HepG2 (cell line): ENCODE measurements around the gene CXCR5. TPM values are rescaled to one million over a fixed set of nuclear protein-coding genes. Genes with fewer than 3 reads are reported as not detected.
A peak's percentile ranks its signal among the peaks of the same experiment; 100 is the strongest.

ENCODE experiments used
- DMAP1 ChIP-seq: IDR thresholded peaks from 2 replicates; pipeline ENCODE4 v1.6.1; 2016
- ISX ChIP-seq: sonication (generic); formaldehyde crosslinking; conservative IDR thresholded peaks from 2 replicates; pipeline ENCODE4 v1.5.0; 2020; ENCODE audit warnings: missing genetic modification reagents
- KDM3A ChIP-seq: IDR thresholded peaks from 2 replicates; pipeline ENCODE4 v1.6.1; 2018; ENCODE audit warnings: low read depth, missing compliant biosample characterization
- KMT2A ChIP-seq: sonication (generic); formaldehyde crosslinking; IDR thresholded peaks from 2 replicates; pipeline ENCODE4 v1.4.0; 2020; ENCODE audit warnings: missing genetic modification reagents
- NBN ChIP-seq: fragments of 450-650 bp; conservative IDR thresholded peaks from 2 replicates; pipeline ENCODE4 v1.6.1; 2017
- NFKB2 ChIP-seq: sonication (generic); formaldehyde crosslinking; IDR thresholded peaks from 2 replicates; pipeline ENCODE4 v1.4.0; 2020; ENCODE audit warnings: missing genetic modification reagents, borderline replicate concordance
- RBAK ChIP-seq: sonication (generic); formaldehyde crosslinking; IDR thresholded peaks from 2 replicates; pipeline ENCODE4 v1.5.1; 2020; ENCODE audit warnings: mild to moderate bottlenecking, missing genetic modification reagents
- RXRA ChIP-seq: sonication (generic); formaldehyde crosslinking; IDR thresholded peaks from 2 replicates; pipeline ENCODE4 v1.5.1; 2020; ENCODE audit warnings: missing genetic modification reagents
- SALL1 ChIP-seq: sonication (generic); formaldehyde crosslinking; IDR thresholded peaks from 2 replicates; pipeline ENCODE4 v1.8.0; 2022; ENCODE audit warnings: mild to moderate bottlenecking, missing genetic modification reagents
- SIN3A ChIP-seq: IDR thresholded peaks from 2 replicates; pipeline ENCODE4 v1.6.1; 2011; ENCODE audit warnings: low read depth, mild to moderate bottlenecking, control low read depth, low read length, borderline replicate concordance
- SKI ChIP-seq: fragments of 450-650 bp; IDR thresholded peaks from one replicate; pipeline ENCODE4 v1.6.1; 2018; ENCODE audit warnings: mild to moderate bottlenecking; ENCODE audit not compliant: partially characterized antibody
- SP4 ChIP-seq: sonication (generic); formaldehyde crosslinking; IDR thresholded peaks from 2 replicates; pipeline ENCODE4 v1.8.1; 2023; ENCODE audit warnings: mild to moderate bottlenecking, missing genetic modification reagents
- STAG1 ChIP-seq: sonication (generic); formaldehyde crosslinking; IDR thresholded peaks from 2 replicates; pipeline ENCODE4 v1.4.0; 2020; ENCODE audit warnings: missing genetic modification reagents
- TCF12 ChIP-seq, 2 experiments: fragments of 450-650 bp in 1 of 2; sonication (generic) in 1 of 2; formaldehyde crosslinking in 1 of 2; IDR thresholded peaks; 2 replicates each; pipeline versions ENCODE4 v1.6.1 to v1.8.0; 2017 to 2022; ENCODE audit warnings: antibody characterized with exemption in 1 of 2, mild to moderate bottlenecking in 1 of 2, missing genetic modification reagents in 1 of 2, moderate library complexity in 1 of 2
- YEATS4 ChIP-seq: sonication (generic); formaldehyde crosslinking; IDR thresholded peaks from 2 replicates; pipeline ENCODE4 v1.4.0; 2020; ENCODE audit warnings: missing genetic modification reagents, borderline replicate concordance
- ZNF136 ChIP-seq: sonication (generic); formaldehyde crosslinking; IDR thresholded peaks from 2 replicates; pipeline ENCODE4 v1.8.1; 2022; ENCODE audit warnings: low read depth, mild to moderate bottlenecking, moderate library complexity, missing genetic modification reagents
- ZNF263 ChIP-seq: sonication (generic); formaldehyde crosslinking; IDR thresholded peaks from 2 replicates; pipeline ENCODE4 v1.4.0; 2020; ENCODE audit warnings: missing genetic modification reagents
- ZNF264 ChIP-seq: sonication (generic); formaldehyde crosslinking; IDR thresholded peaks from 2 replicates; pipeline ENCODE4 v1.4.0; 2020; ENCODE audit warnings: missing genetic modification reagents
- ZNF343 ChIP-seq: sonication (generic); formaldehyde crosslinking; IDR thresholded peaks from 2 replicates; pipeline ENCODE4 v1.4.0; 2020; ENCODE audit warnings: mild to moderate bottlenecking, missing genetic modification reagents
- ZNF441 ChIP-seq: sonication (generic); formaldehyde crosslinking; IDR thresholded peaks from 2 replicates; pipeline ENCODE4 v1.7.0; 2021; ENCODE audit warnings: missing genetic modification reagents, borderline replicate concordance
- ZNF598 ChIP-seq: sonication (generic); formaldehyde crosslinking; IDR thresholded peaks from 2 replicates; pipeline ENCODE4 v1.5.1; 2020; ENCODE audit warnings: mild to moderate bottlenecking, missing genetic modification reagents, borderline replicate concordance
- ZSCAN31 ChIP-seq: sonication (generic); formaldehyde crosslinking; IDR thresholded peaks from 2 replicates; pipeline ENCODE4 v1.5.0; 2020; ENCODE audit warnings: low read depth, mild to moderate bottlenecking, missing genetic modification reagents
- ZSCAN9 ChIP-seq: IDR thresholded peaks from 2 replicates; pipeline ENCODE4 v1.6.1; 2016; ENCODE audit warnings: borderline replicate concordance
- polyA plus RNA-seq, 8 experiments: library from polyadenylated mRNA; depleted of rRNA in 3 of 8; stranded (reverse) in 7 of 8; unstranded in 1 of 8; fragments of >200 nt; fragmentation: Illumina TruSeq in 4 of 8; extraction: Trizol in 4 of 8; gene quantifications; 2 replicates each; pipeline versions ENCODE4 v1.2.1 to v1.2.3, GENCODE V29; 2011 to 2016; ENCODE audit warnings: low read depth in 4 of 8, missing spikeins in 1 of 8, mixed read lengths in 1 of 8; ENCODE audit not compliant: insufficient read depth in 1 of 8
- total RNA-seq, 5 experiments: library from RNA; depleted of rRNA; stranded (reverse); fragments of >200 nt; fragmentation: Illumina TruSeq; extraction: Trizol; gene quantifications; 2 replicates each; pipeline ENCODE4 v1.2.3, GENCODE V29; 2016; ENCODE audit warnings: low read depth in 1 of 5
- TF ChIP-seq, protein P1 (sequence below): sonication (generic); formaldehyde crosslinking; IDR thresholded peaks from 2 replicates; pipeline ENCODE4 v1.9.0; 2021; ENCODE audit warnings: missing genetic modification reagents, mild to moderate bottlenecking, borderline replicate concordance
- TF ChIP-seq, protein P2 (sequence below): IDR thresholded peaks from 2 replicates; pipeline ENCODE4 v1.6.1; 2016; ENCODE audit warnings: low read depth, borderline replicate concordance
- TF ChIP-seq, protein P3 (sequence below): sonication (generic); formaldehyde crosslinking; IDR thresholded peaks from 2 replicates; pipeline ENCODE4 v1.4.0; 2020; ENCODE audit warnings: missing genetic modification reagents

The CXCR5 gene
- total and polyA plus RNA-seq, 2 of the 13 experiments (the other 11 are each of a cell fraction or from before 2014, with no cell fraction given): not detected

DNA sequence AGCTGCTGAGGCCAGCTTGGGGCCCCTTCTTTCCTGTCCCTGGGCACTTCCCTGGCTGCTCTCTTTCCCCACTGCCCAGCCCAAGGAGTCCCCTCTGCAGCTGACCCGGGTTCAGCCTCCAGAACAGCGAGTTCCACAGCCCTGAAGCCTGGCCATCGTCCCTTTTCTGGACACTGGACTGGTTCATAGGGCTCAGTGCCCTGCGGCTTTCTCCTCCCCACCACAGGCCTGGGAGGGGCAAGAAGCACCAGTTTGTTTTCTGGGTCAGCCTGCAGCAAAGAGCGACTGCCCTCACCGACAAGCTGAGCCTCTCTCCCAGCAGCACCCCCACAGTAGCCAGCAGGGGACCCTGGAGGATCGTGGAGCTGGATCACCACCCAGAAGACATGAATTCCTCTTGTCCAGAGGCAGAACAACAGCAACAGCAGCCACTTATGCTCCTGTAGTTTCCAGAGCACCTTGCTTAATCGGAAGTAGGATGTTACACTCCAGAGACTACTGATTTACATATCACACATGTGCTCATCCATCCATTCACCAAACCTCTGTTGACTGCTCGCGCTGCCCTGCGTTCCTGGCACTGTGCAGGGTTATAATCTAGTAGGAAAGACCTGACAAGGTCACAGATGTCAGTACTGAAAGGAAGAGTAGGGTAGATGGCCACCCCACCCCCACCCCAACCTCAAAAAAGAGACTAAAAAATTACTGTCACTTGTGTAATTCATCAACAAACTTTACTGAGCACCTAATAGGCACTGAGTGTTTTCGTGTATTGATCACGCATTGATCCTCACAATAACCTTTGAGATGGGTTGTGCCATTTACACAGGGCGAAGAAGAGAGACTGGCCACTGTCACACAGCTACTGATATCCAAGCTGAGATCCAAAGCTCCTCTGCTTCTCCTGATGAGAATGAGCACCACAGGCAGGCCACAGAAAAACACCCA is 13.0 kb upstream of the CXCR5 start (continued):
- TF ChIP-seq ZNF441 (no peak), SKI (no peak), ZNF598 (no peak), NBN (no peak), SIN3A (no peak), DMAP1 (no peak), SALL1 (CRISPR knock-in tag) (0 out of 2 replicates have a peak, but pooled peaks have one; percentile 9), ZNF263 (CRISPR knock-in tag) (0 out of 2 replicates have a peak, but pooled peaks have one; percentile 35), TCF12 (IDR thresholded peaks at IDR 0.05) (no peak), TCF12 (CRISPR knock-in tag; IDR thresholded peaks at IDR 0.05) (0 out of 2 replicates have a peak, but pooled peaks have one; percentile 41), RXRA (CRISPR knock-in tag) (no peak), SP4 (CRISPR knock-in tag) (no peak), ZNF136 (CRISPR knock-in tag) (no peak), ZSCAN31 (no peak), ISX (CRISPR knock-in tag) (no peak), NFKB2 (CRISPR knock-in tag) (peak; percentile 56; the same call in 1 of the 2 replicates), ZNF343 (CRISPR knock-in tag) (no peak), ZNF264 (CRISPR knock-in tag) (no peak), YEATS4 (0 out of 2 replicates have a peak, but pooled peaks have one; percentile 38), KDM3A (CRISPR knock-in tag) (no peak), RBAK (no peak), KMT2A (no peak), ZSCAN9 (CRISPR knock-in tag) (no peak), STAG1 (peak; percentile 51)
- TF ChIP-seq, protein P1, sequence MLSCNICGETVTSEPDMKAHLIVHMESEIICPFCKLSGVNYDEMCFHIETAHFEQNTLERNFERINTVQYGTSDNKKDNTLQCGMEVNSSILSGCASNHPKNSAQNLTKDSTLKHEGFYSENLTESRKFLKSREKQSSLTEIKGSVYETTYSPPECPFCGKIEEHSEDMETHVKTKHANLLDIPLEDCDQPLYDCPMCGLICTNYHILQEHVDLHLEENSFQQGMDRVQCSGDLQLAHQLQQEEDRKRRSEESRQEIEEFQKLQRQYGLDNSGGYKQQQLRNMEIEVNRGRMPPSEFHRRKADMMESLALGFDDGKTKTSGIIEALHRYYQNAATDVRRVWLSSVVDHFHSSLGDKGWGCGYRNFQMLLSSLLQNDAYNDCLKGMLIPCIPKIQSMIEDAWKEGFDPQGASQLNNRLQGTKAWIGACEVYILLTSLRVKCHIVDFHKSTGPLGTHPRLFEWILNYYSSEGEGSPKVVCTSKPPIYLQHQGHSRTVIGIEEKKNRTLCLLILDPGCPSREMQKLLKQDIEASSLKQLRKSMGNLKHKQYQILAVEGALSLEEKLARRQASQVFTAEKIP (CRISPR knock-in tag): no peak
- TF ChIP-seq, protein P2, sequence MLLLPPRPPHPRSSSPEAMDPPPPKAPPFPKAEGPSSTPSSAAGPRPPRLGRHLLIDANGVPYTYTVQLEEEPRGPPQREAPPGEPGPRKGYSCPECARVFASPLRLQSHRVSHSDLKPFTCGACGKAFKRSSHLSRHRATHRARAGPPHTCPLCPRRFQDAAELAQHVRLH (CRISPR knock-in tag): no peak
- TF ChIP-seq, protein P3, sequence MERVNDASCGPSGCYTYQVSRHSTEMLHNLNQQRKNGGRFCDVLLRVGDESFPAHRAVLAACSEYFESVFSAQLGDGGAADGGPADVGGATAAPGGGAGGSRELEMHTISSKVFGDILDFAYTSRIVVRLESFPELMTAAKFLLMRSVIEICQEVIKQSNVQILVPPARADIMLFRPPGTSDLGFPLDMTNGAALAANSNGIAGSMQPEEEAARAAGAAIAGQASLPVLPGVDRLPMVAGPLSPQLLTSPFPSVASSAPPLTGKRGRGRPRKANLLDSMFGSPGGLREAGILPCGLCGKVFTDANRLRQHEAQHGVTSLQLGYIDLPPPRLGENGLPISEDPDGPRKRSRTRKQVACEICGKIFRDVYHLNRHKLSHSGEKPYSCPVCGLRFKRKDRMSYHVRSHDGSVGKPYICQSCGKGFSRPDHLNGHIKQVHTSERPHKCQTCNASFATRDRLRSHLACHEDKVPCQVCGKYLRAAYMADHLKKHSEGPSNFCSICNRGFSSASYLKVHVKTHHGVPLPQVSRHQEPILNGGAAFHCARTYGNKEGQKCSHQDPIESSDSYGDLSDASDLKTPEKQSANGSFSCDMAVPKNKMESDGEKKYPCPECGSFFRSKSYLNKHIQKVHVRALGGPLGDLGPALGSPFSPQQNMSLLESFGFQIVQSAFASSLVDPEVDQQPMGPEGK (CRISPR knock-in tag): 0 out of 2 replicates have a peak, but pooled peaks have one; percentile 9
